HG02623 (cell line): Measurements from ENCODE around the gene MRPS18B.

Source experiments
- ATAC-seq: cut with Tn5 transposase; IDR thresholded peaks from one replicate; pipeline ENCODE4 v1.9.1; 2021; ENCODE audit warnings: moderate library complexity; ENCODE audit not compliant: unreplicated experiment

The MRPS18B gene

GRCh38 chr6:30601815-30602641 is 15.6 kb upstream of the MRPS18B start:
- ATAC-seq, result no peak

GRCh38 chr6:30603961-30604360 is 13.7 kb upstream of the MRPS18B start:
- no peak for ATAC-seq

GRCh38 chr6:30610065-30610464 is 7.6 kb upstream of the MRPS18B start:
- ATAC-seq, result no peak

- ATAC-seq, result no peak
Observed at GRCh38 chr6:30611150-30611855, 6.3 kb upstream of the MRPS18B start.

GRCh38 chr6:30611856-30612194 is 5.8 kb upstream of the MRPS18B start:
- ATAC-seq, result no peak

- ATAC-seq, result no peak
Observed at GRCh38 chr6:30612213-30612612, 5.4 kb upstream of the MRPS18B start.

- no peak for ATAC-seq
Observed at GRCh38 chr6:30612687-30613248, 4.9 kb upstream of the MRPS18B start.

GRCh38 chr6:30613251-30614043 is 4.2 kb upstream of the MRPS18B start:
- no peak for ATAC-seq

- ATAC-seq, result no peak
Observed at GRCh38 chr6:30614044-30614842, 3.4 kb upstream of the MRPS18B start.

GRCh38 chr6:30614843-30615218 is 2.8 kb upstream of the MRPS18B start:
- no peak for ATAC-seq

- ATAC-seq, result no peak
Observed at GRCh38 chr6:30615219-30615957, 2.3 kb upstream of the MRPS18B start.

- ATAC-seq, result no peak
Observed at GRCh38 chr6:30615958-30616810, 1.5 kb upstream of the MRPS18B start.

GRCh38 chr6:30616811-30617564 is 652 bp upstream of the MRPS18B start, which contains the start of gene PPP1R10:
Gene PPP1R10 (minus strand): TSS chr6:30617243. CDS start chr6:30609944, 7,299 bp downstream.
- peak; percentile 84 for ATAC-seq

GRCh38 chr6:30618270-30618797 is 694 bp downstream of the MRPS18B start:
- no peak for ATAC-seq

- ATAC-seq, result no peak
Observed at GRCh38 chr6:30619561-30619960, 1.9 kb downstream of the MRPS18B start.

GRCh38 chr6:30625511-30625910 is 7.9 kb downstream of the MRPS18B start:
- no peak for ATAC-seq

- peak; percentile 60 for ATAC-seq
Observed at GRCh38 chr6:30626484-30627366, 9.1 kb downstream of the MRPS18B start, which contains the start of gene ATAT1. Gene ATAT1 (plus strand): TSS chr6:30626874.
